RWPE1 (cell line): Measurements from ENCODE around the gene H1-8.

Experiments
- CTCF ChIA-PET: fragments of 350-600 bp; sonication (Branson Sonifier 250); formaldehyde crosslinking; extraction: SDS; loops from one replicate; lab custom pipeline; 2021; lab: Yijun Ruan, JAX
- POLR2A ChIA-PET: fragments of 400-600 bp; formaldehyde crosslinking; extraction: SDS; loops from one replicate; lab custom pipeline; 2020; ENCODE audit warnings: antibody characterized with exemption; ENCODE audit not compliant: low non-redundant PET; lab: Yijun Ruan, JAX
- DNase-seq: peaks from one replicate; pipeline ENCODE4 v3.0.0; 2012; ENCODE audit warnings: low spot score
- H3K27ac ChIP-seq: fragments of 450-650 bp; 2 replicates; pipeline ENCODE4 v1.5.1; 2017
- CTCF ChIP-seq: fragments of 450-650 bp; conservative IDR thresholded peaks from 2 replicates; pipeline ENCODE4 v1.5.1; 2017; ENCODE audit warnings: low read depth, mild to moderate bottlenecking

Gene H1-8

GRCh38 chr3:129528589-129529100 is 14.3 kb upstream of the H1-8 start, which contains the start of gene RHO:
Gene RHO (plus strand): TSS chr3:129528639. CDS start chr3:129528734, 95 bp downstream.
- ChIA-PET CTCF (no interaction called here), POLR2A (no interaction called here)
- TF ChIP-seq CTCF, result no peak
- H3K27ac ChIP-seq, result no peak within 1 kb of the TSS
- DNase-seq, result no peak

GRCh38 chr3:129529436-129530210 is 13.4 kb upstream of the H1-8 start:
- no peak for TF ChIP-seq CTCF
- ChIA-PET CTCF (no interaction called here), POLR2A (no interaction called here)
- no peak overlapping the region for H3K27ac ChIP-seq
- no peak for DNase-seq

- no peak for DNase-seq
- ChIA-PET POLR2A (no interaction called here), CTCF (no interaction called here)
- no peak overlapping the region for H3K27ac ChIP-seq
- no peak for TF ChIP-seq CTCF
Measured at GRCh38 chr3:129530251-129530791, 12.7 kb upstream of the H1-8 start.

GRCh38 chr3:129530821-129531220 is 12.2 kb upstream of the H1-8 start:
- POLR2A ChIA-PET, result no interaction called here
- CTCF ChIA-PET, result no interaction called here

GRCh38 chr3:129531699-129532098 is 11.3 kb upstream of the H1-8 start:
- ChIA-PET CTCF (no interaction called here), POLR2A (no interaction called here)
- no peak overlapping the region for H3K27ac ChIP-seq
- no peak for DNase-seq
- no peak for TF ChIP-seq CTCF

More at GRCh38 chr3:129530821-129531220, 12.2 kb upstream of the H1-8 start:
- TF ChIP-seq CTCF, result no peak
- no peak overlapping the region for H3K27ac ChIP-seq
- no peak for DNase-seq

- POLR2A ChIA-PET, result no interaction called here
Measured at GRCh38 chr3:129532261-129532660, 10.7 kb upstream of the H1-8 start.

More at GRCh38 chr3:129532261-129532660, 10.7 kb upstream of the H1-8 start:
- no peak for TF ChIP-seq CTCF
- CTCF ChIA-PET, result no interaction called here
- DNase-seq, result no peak
- no peak overlapping the region for H3K27ac ChIP-seq
